NCI-H2029 (cell line): Measurements from ENCODE around the gene MAST4.

Source experiments
- DNase-seq: peaks from one replicate; lab custom pipeline; 2025; lab: John Stamatoyannopoulos, UW

The MAST4 gene

GRCh38 chr5:66874004-66874403 lies 277.8 kb downstream of the MAST4 start:
- DNase-seq, result no peak

- no peak for DNase-seq
Observed at GRCh38 chr5:66875315-66875714, 279.1 kb downstream of the MAST4 start.

GRCh38 chr5:66876266-66876807 lies 280.1 kb downstream of the MAST4 start:
- DNase-seq, result no peak

DNA sequence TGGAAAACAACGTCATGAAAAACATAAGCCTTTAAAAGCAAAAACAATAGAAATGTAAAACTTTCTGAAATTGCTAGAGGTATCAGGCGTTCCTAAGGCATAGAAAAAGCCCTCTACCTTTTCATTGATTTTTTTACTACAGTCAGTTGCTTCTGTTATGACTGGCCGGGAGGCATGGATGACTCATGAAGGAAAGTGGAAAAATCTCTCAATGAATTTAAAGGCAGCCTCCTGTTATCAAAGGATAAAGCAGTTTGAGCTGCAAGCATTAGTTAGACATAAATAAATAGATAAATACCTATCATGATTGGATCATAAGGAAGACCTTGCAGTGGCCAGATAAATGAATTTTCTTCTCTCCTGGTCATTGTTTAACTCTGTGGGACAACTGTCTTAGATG lies 281.6 kb downstream of the MAST4 start:
- no peak for DNase-seq

- no peak for DNase-seq
Observed at GRCh38 chr5:66880401-66880800, 284.2 kb downstream of the MAST4 start.

GRCh38 chr5:66881480-66882161 lies 285.4 kb downstream of the MAST4 start:
- no peak for DNase-seq

DNA sequence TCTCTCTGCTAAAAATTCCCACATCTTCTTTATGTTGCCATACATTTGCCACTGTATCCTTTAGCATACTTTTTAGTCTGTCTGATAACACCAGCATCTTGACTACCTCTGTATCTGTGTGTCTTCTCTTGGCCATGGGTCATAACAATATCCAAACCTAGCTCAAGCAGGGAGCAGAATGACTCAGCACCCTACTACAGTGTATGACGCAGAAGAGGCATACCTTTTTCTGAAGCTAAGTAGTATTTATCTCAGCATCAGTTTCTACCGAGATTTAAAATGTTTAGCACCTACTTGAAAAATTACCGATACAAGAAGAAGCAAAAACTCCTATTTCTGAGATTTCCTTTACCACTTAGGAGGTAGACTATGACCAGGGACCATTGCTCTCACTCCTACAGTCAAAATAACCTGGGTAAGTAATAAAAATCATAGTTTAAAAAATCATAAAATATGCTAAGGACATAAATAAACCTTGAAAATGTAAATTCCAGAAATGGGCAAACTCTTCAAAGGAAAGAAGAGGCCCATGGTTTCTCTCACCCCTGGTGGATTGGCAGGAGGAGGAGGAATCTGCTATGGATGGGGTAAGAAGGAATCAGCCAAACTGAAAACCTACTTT lies 286.5 kb downstream of the MAST4 start:
- DNase-seq, result no peak

DNA sequence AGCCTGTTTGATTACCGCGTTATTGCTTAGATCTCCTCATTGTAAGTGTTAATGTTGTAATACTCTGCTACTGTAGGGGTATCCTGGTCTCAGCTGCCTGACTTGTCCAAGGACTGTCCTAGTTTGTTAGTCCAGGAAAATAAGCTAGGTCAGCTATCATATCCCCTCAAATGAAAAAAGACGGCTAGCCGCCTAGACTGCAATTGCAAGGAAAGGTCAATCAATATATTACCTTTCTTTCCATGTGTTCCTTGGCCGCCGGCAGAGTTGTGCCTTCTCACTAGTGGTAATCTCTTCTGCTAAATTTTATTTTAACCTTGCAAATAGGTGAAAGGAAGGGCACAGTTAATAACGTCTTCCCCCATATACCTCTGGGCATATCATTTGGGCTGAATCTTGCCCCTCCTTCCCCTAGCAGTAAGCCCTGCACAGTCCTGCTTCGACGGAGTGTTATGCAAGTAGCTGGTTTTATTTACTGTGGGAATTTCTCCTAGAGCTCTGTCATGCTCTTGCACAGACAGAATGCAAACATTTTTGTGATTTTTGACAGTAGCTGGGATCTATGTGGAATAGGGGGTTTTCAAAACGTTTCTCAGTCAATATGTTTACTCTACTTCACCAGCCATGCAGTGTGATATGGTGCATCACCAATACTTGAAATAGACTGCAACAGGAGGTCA lies 288.5 kb downstream of the MAST4 start:
- DNase-seq, result no peak

DNA sequence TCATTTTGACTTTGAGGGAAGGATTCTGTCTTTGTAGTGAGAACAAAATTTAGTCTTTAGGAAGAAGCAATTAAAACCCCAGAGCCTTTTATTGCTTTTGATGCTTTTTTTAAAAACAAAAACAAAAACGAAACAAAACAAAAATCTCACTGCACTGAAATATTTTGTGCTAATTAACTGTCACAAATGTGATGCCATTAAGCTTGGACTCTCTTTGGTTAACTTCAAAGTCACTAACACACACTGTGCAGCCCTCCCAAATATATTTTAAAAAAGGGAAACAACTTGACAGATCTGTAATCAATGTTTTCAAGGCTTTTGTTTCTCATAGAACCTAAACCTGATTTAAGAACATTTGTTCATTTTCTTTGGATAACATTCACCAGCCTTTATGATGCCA lies 290.7 kb downstream of the MAST4 start:
- no peak for DNase-seq

DNA sequence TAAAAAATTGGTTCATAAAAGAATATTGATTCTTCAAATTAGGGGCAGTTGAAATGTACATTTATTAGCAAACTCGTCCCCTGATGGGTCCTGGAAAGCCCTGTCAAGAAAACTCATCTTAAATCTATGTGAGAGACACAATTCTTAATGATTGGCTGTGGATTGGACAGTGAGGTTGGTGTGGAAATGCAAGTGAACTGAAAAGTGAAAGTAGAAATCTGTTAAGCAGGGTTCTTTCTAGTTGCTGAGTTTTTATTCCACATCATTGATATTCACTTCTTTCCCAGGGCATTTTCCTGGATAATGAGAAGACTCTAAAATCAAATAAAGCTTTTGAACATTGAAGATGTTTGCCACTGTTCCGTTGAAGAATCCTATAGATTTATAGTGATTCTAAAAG lies 292.4 kb downstream of the MAST4 start:
- DNase-seq, result no peak

GRCh38 chr5:66889056-66889455 lies 292.9 kb downstream of the MAST4 start:
- no peak for DNase-seq

- DNase-seq, result no peak
Observed at GRCh38 chr5:66889524-66889923, 293.3 kb downstream of the MAST4 start.

DNA sequence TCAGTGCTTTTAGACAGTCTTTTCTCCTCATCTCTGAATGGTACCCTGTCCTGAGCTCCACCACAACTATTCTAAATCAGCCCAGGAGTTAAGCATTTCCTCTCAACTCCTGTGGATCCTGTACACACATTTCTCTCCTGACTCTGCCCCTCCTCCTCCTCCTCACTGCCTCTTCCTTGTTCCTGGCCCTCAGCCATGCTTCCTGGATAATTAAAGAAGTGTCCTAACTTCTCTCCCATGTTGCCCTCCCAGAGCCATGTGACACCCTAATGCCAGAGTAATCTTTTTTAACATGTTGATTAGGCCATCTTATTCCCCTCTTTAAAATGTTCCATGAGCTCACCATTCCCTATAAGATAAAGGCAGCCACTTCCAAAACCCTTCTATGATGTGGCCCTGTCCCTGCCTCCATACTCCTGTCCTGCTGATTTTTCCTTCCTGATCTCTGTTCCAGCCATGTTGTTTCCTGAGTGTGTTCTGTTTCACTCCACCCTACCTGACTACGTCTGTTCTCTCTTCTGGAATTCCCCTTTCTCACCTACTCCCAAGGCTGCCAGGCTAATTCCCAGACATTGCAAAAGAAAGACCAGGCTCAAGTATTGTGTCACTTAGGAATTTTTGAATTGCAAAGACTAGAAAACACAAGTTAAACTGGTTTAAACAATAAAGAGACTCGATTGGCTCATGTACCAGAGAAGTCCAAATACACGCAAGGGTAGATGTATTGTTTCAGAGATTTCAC lies 295.2 kb downstream of the MAST4 start:
- no peak for DNase-seq

- DNase-seq, result no peak
Observed at GRCh38 chr5:66892716-66893115, 296.5 kb downstream of the MAST4 start.

DNA sequence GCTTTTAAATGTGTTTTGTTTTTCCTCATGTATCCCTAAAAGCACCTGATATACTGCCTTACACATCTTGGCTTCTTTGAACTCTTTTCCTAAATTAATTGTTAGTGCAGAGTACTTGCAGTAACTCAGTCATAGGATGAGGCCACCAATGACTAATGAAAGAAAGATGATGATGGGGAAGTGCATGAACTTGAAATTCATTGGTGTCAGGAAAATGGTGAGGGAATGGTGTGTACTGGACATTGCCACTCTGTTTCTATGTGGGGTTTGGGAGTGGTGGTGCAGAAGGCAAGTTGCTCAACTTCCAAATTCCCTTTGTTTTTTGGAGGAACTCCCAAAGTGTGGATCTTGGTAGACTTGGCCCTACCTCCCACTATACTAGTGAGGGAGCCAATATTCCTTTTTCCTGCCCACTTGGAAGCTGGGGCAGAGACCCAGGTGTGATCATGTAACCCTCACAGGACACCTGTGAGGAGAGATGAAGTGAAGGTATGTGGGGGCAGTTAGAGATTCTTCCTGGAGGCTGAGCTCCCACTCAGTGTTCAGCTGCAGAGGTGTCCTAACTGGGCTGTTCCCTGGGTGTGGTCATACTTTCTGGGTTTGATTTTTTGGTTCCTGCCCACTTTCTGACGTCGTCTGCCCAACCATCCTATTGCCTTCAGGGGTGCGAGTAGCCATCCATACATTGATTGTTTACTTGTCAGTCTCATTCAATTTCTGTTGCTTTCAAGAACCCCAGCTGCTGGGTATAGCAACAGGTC lies 298.5 kb downstream of the MAST4 start:
- no peak for DNase-seq

GRCh38 chr5:66896171-66896570 lies 300.0 kb downstream of the MAST4 start:
- DNase-seq, result no peak

DNA sequence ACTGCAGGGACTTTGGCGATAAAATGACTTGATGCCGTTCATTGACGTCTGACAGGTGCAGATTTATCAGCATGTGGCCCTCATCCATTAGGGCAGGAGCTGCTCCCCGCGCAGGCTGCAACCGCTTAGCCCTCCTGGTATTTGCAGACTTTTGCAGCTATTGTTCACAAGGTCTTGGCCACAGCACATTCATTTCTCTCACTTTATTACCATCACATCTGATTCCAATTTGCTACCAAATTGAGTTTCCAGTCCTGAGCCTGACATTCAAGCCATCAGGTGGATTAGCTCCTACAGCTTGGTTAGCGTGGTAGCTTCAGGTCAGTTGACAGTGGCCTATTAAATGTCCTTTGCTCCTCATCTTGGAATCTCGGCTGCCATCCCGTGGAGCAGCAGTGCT lies 301.2 kb downstream of the MAST4 start:
- no peak for DNase-seq

- DNase-seq, result no peak
Observed at GRCh38 chr5:66898241-66898995, 302.2 kb downstream of the MAST4 start.

GRCh38 chr5:66903218-66903617 lies 307.0 kb downstream of the MAST4 start:
- no peak for DNase-seq

DNA sequence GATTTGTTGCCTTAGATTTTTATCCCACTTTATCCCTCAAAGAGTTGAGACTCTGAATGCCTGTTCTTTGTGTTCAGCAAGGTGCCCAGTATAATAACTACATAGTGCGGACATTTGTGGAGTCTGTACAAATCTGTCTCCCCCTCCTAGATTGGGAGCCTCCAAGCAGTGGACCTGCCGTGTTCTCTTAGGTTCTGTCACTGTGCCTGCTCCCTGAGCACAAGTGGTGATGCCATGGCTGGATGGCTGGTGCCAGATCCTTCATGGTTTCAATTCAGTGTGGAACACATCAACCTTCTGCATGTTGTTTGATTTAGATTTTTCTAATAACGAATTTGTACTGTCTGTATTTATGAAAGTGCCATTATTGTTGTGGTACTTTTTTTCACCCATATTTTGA lies 307.5 kb downstream of the MAST4 start:
- no peak for DNase-seq

- peak; percentile 24 for DNase-seq
Observed at GRCh38 chr5:66904189-66904588, 308.0 kb downstream of the MAST4 start.
